Measurements from ENCODE around the gene KAT2B. TPM values are rescaled to one million over a fixed set of nuclear protein-coding genes. Genes with fewer than 3 reads are reported as not detected.
"Not testable (repeated sequence)": the region's sequence is repeated elsewhere in the genome, so short reads cannot be mapped to it uniquely, and the experiment has no call there.

Gene KAT2B
- total RNA-seq, 1 experiment from 2014 or later = 3.2 TPM

DNA sequence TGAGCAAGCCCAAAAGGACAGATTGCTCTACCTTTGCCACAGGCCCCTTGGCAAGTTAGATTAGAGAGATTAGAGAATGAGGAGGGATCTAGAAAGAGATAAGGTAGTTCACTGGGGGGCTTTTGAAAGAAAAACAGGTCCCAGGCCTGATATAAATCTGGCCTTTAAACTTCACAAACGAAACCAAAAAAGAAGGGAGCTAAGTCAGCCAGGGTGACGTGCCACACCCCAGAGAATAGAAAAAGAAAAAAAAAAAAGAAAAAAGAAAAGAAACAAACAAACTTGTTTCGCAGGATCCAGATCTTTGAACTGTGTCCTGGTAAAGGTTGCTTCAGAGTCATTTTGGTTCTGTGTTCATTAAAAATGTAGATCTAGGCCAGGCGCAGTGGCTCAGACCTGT is 3.6 kb downstream of the KAT2B start:
- no peak overlapping the region for H2AFZ ChIP-seq
- peak; percentile 16 to 60 for DNase-seq
- H3K9me3 ChIP-seq (ENCODE audit: insufficient read depth, low read depth) = no peaks in the 10 kb centered on the region
- BruUV-seq (replicated peaks) = no TSS peak
- H3K4me3 ChIP-seq = peak overlapping the region; percentile 20; the same call in 1 of the 2 replicates
- no peaks in the 10 kb centered on the region for H3K79me2 ChIP-seq (ENCODE audit: low read depth)
- intact Hi-C loops (cut with micrococcal nuclease; ENCODE audit: unreplicated experiment) = loop anchor here (5.0 kb wide), 1 partner anchor 72 kb away; no protein-coding TSS in a partner anchor
- no peaks in the 10 kb centered on the region; the same call in 1 of the 2 replicates for H4K20me1 ChIP-seq (ENCODE audit: insufficient read depth)
- ChIA-PET POLR2A (ENCODE audit: unreplicated experiment) (interaction anchor here (0.5 to 0.6 kb wide), 2 partner anchors 135 to 281 kb away, joined by 3 to 7 read pairs; no protein-coding TSS in a partner anchor), CTCF (no interaction called here)
- H3K9me2 ChIP-seq (ENCODE audit: insufficient read depth) = no peaks in the 10 kb centered on the region
- H3K27me3 ChIP-seq (ENCODE audit: insufficient read depth, low read depth) = no peaks in the 10 kb centered on the region
- H3K4me2 ChIP-seq = peak overlapping the region; percentile 54
- H3F3A ChIP-seq (ENCODE audit: insufficient read depth, low read depth) = peaks cover 13% of the 10 kb centered on the region; the same call in 1 of the 2 replicates
- peaks cover 27% of the 10 kb centered on the region for H3K4me1 ChIP-seq (replicated peaks; ENCODE audit: insufficient read depth)
- no peaks in the 10 kb centered on the region for H3K36me3 ChIP-seq (ENCODE audit: low read depth)
- no peak for TF ChIP-seq EZH2 (IDR thresholded peaks at IDR 0.05; ENCODE audit: low read depth)
- TF ChIP-seq, protein P1, sequence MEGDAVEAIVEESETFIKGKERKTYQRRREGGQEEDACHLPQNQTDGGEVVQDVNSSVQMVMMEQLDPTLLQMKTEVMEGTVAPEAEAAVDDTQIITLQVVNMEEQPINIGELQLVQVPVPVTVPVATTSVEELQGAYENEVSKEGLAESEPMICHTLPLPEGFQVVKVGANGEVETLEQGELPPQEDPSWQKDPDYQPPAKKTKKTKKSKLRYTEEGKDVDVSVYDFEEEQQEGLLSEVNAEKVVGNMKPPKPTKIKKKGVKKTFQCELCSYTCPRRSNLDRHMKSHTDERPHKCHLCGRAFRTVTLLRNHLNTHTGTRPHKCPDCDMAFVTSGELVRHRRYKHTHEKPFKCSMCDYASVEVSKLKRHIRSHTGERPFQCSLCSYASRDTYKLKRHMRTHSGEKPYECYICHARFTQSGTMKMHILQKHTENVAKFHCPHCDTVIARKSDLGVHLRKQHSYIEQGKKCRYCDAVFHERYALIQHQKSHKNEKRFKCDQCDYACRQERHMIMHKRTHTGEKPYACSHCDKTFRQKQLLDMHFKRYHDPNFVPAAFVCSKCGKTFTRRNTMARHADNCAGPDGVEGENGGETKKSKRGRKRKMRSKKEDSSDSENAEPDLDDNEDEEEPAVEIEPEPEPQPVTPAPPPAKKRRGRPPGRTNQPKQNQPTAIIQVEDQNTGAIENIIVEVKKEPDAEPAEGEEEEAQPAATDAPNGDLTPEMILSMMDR (conservative IDR thresholded peaks at IDR 0.05) = no peak
- H3K27ac ChIP-seq = peak overlapping the region; percentile 49

DNA sequence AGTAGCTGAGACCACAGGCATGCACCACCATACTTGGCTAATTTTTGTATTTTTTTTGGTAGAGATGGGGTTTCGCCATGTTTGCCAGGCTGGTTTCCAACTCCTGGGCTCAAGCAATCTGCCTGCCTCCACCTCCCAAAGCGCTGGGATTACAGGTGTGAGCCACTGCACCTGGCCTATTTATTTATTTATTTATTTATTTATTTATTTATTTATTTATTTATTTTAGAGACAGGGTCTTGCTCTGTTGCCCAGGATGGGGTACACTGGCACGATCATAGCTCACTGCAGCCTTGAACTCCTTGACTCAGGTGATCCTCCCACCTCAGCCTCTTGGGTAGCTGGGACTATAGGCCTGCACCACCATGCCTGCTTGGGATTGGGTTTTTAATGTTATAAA is 4.9 kb downstream of the KAT2B start:
- Histone ChIP-seq H3K4me1 (replicated peaks; ENCODE audit: insufficient read depth) (peaks cover 20% of the 10 kb centered on the region), H3F3A (ENCODE audit: insufficient read depth, low read depth) (peaks cover 13% of the 10 kb centered on the region; the same call in 1 of the 2 replicates)
- H3K36me3 ChIP-seq (ENCODE audit: low read depth); H4K20me1 ChIP-seq (ENCODE audit: insufficient read depth); H2AFZ ChIP-seq; H3K9me2 ChIP-seq (ENCODE audit: insufficient read depth); H3K4me3 ChIP-seq; H3K9me3 ChIP-seq (ENCODE audit: insufficient read depth, low read depth); CTCF ChIA-PET; BruUV-seq (replicated peaks); H3K4me2 ChIP-seq; H3K27ac ChIP-seq; H3K27me3 ChIP-seq (ENCODE audit: insufficient read depth, low read depth); DNase-seq; H3K79me2 ChIP-seq (ENCODE audit: low read depth); intact Hi-C loops (cut with micrococcal nuclease; ENCODE audit: unreplicated experiment): not testable (repeated sequence)
- POLR2A ChIA-PET (ENCODE audit: unreplicated experiment) = interaction anchor here (0.6 kb wide), 1 partner anchor 1073 kb away, joined by 4 read pairs; no protein-coding TSS in a partner anchor

DNA sequence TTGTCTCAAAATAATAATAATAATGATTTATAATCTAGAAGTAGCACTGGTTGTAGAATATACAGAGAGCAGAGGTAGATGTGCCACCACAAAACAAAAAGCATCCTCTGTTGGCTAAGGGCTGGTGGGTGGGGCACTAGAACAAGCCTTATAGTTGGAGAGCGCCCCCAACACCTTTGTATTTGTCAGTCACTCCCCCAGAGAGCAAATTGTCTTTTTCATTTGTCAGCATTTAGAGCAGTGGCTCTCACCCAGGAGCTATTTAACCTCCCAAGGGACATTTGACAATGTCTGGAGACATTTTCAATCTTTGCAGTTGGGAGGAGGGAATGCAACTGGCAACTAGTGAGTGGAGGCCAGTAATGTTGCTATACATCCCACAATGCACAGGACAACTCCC is 6.3 kb downstream of the KAT2B start:
- no peaks in the 10 kb centered on the region; the same call in 1 of the 2 replicates for H4K20me1 ChIP-seq (ENCODE audit: insufficient read depth)
- no TSS peak for BruUV-seq (replicated peaks)
- H2AFZ ChIP-seq = no peak overlapping the region
- no peaks in the 10 kb centered on the region for H3K36me3 ChIP-seq (ENCODE audit: low read depth)
- no peaks in the 10 kb centered on the region for H3K27me3 ChIP-seq (ENCODE audit: insufficient read depth, low read depth)
- intact Hi-C loops (cut with micrococcal nuclease; ENCODE audit: unreplicated experiment) = no loop called here
- H3F3A ChIP-seq (ENCODE audit: insufficient read depth, low read depth) = peaks cover 13% of the 10 kb centered on the region; the same call in 1 of the 2 replicates
- TF ChIP-seq, protein P1 (conservative IDR thresholded peaks at IDR 0.05) = no peak
- TF ChIP-seq EZH2 (IDR thresholded peaks at IDR 0.05; ENCODE audit: low read depth) = no peak
- no peak overlapping the region for H3K27ac ChIP-seq
- H3K4me3 ChIP-seq = no peak overlapping the region
- no peaks in the 10 kb centered on the region for H3K79me2 ChIP-seq (ENCODE audit: low read depth)
- H3K9me2 ChIP-seq (ENCODE audit: insufficient read depth) = no peaks in the 10 kb centered on the region
- CTCF ChIA-PET = no interaction called here
- H3K4me2 ChIP-seq = no peak overlapping the region
- peaks cover 20% of the 10 kb centered on the region for H3K4me1 ChIP-seq (replicated peaks; ENCODE audit: insufficient read depth)
- no peak for DNase-seq
- H3K9me3 ChIP-seq (ENCODE audit: insufficient read depth, low read depth) = no peaks in the 10 kb centered on the region
- POLR2A ChIA-PET (ENCODE audit: unreplicated experiment) = no interaction called here

DNA sequence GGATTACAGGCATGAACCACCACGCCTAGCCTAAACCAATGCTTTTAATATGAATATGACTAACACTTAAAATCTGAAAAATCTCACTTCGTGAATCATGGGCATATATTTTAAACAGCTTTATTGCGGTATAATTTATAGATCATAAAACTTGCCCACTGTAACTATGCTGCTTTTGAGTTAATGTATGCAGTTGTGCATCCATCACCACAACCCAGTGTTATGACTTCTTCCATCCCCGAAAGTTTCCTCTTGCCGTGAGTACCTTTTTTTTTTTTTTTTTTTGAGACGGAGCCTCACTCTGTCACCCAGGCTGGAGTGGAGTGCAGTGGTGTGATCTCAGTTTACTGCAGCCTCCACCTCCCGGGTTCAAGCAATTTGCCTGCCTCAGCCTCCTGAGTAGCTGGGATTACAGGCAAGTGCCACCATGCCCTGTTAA is 7.1 kb downstream of the KAT2B start:
- CTCF ChIA-PET = no interaction called here
- Histone ChIP-seq H3K9me2 (ENCODE audit: insufficient read depth) (no peaks in the 10 kb centered on the region), H3K27ac (no peak overlapping the region), H3K79me2 (ENCODE audit: low read depth) (no peaks in the 10 kb centered on the region), H3K9me3 (ENCODE audit: insufficient read depth, low read depth) (no peaks in the 10 kb centered on the region), H3F3A (ENCODE audit: insufficient read depth, low read depth) (peaks cover 6% of the 10 kb centered on the region; the same call in 1 of the 2 replicates), H2AFZ (no peak overlapping the region), H3K27me3 (ENCODE audit: insufficient read depth, low read depth) (no peaks in the 10 kb centered on the region), H3K4me2 (no peak overlapping the region), H3K4me3 (no peak overlapping the region), H3K4me1 (replicated peaks; ENCODE audit: insufficient read depth) (peaks cover 20% of the 10 kb centered on the region), H4K20me1 (ENCODE audit: insufficient read depth) (no peaks in the 10 kb centered on the region; the same call in 1 of the 2 replicates), H3K36me3 (ENCODE audit: low read depth) (no peaks in the 10 kb centered on the region)
- no peak for TF ChIP-seq EZH2 (IDR thresholded peaks at IDR 0.05; ENCODE audit: low read depth)
- TF ChIP-seq, protein P1 (conservative IDR thresholded peaks at IDR 0.05) = no peak
- POLR2A ChIA-PET (ENCODE audit: unreplicated experiment) = no interaction called here
- intact Hi-C loops (cut with micrococcal nuclease; ENCODE audit: unreplicated experiment) = no loop called here
- no peak for DNase-seq
- BruUV-seq (replicated peaks) = no TSS peak

Measured in PC-9 (cell line).